Esophagus squamous epithelium (tissue), 5 donors: Measurements from ENCODE around the gene COX19. TPM values are rescaled to one million over a fixed set of nuclear protein-coding genes. Genes with fewer than 3 reads are reported as not detected.

Source experiments
- DNase-seq: peaks from one replicate; lab custom pipeline; 2025; lab: John Stamatoyannopoulos, UW
- H3K27ac ChIP-seq, 4 donors: fragments of 200-600 bp; sonication (generic); one replicate each; pipeline ENCODE4 v1.5.1; 2016 to 2019; ENCODE audit warnings: mild to moderate bottlenecking in 1 of 4
- H3K27me3 ChIP-seq, 4 donors: fragments of 200-600 bp; sonication (generic); 1 replicate in 3 of 4; 2 replicates in 1 of 4; pipeline versions ENCODE4 v1.5.1 to v1.6.0; 2017 to 2021; ENCODE audit warnings: antibody characterized with exemption in 1 of 4
- H3K36me3 ChIP-seq, 3 donors: fragments of 200-600 bp; sonication (generic); one replicate each; pipeline ENCODE4 v1.5.1; 2016 to 2019
- H3K4me1 ChIP-seq, 3 donors: fragments of 200-600 bp; sonication (generic); one replicate each; pipeline ENCODE4 v1.5.1; 2017 to 2019
- H3K4me3 ChIP-seq, 4 donors: fragments of 200-600 bp; sonication (generic); 1 replicate in 3 of 4; 2 replicates in 1 of 4; pipeline ENCODE4 v1.5.1; 2016 to 2019; ENCODE audit warnings: mild to moderate bottlenecking in 2 of 4, moderate library complexity in 1 of 4
- H3K9me3 ChIP-seq, 3 donors: fragments of 200-600 bp; sonication (generic); one replicate each; pipeline ENCODE4 v1.5.1; 2016 to 2019
- CTCF ChIP-seq, 6 experiments: fragments of 450-650 bp in 4 of 6; fragments of 200-600 bp in 2 of 6; sonication (generic) in 2 of 6; IDR thresholded peaks; one replicate each; pipeline ENCODE4 v1.5.1; 2016 to 2019; ENCODE audit warnings: antibody characterized with exemption in 6 of 6, mild to moderate bottlenecking in 4 of 6, moderate library complexity in 4 of 6
- POLR2A ChIP-seq, 4 donors: fragments of 450-650 bp; IDR thresholded peaks; one replicate each; pipeline ENCODE4 v1.6.1; 2017; ENCODE audit warnings: antibody characterized with exemption in 4 of 4, mild to moderate bottlenecking in 4 of 4, moderate library complexity in 3 of 4
- WGBS, 2 donors: methylation state at CpG; one replicate each; pipeline ENCODE4 v1.1.5; 2018; 5-methylcytosine and 5-hydroxymethylcytosine counted together
- intact Hi-C: fragments of 100-400 bp; cut with DNase I; formaldehyde crosslinking; loops from one replicate; pipeline ENCODE4 v1.15.0; 2022
- total RNA-seq, 4 donors: library from RNA; depleted of rRNA; stranded (reverse); fragments of >200 nt; gene quantifications; one replicate each; pipeline ENCODE4 v1.1.0, GENCODE V29; 2016
- donor health status: DM: yes; HTN: yes; CAD: no.

Gene COX19
- total RNA-seq, 4 donors from 2014 or later = 4.0 to 13.0 (median 6.9) TPM

- DNase-seq = no peak
- no peaks in the 10 kb centered on the region for H3K27me3 ChIP-seq
- intact Hi-C loops = no loop called here
- peaks cover 24 to 41% (median 28%) of the 10 kb centered on the region in 3 donors for H3K4me1 ChIP-seq
- TF ChIP-seq POLR2A (IDR thresholded peaks at IDR 0.05) = no peak
- no peak for TF ChIP-seq CTCF (IDR thresholded peaks at IDR 0.05)
- no peaks in the 10 kb centered on the region for H3K9me3 ChIP-seq
- H3K36me3 ChIP-seq = peaks cover 0 to 13% (median under 1%) of the 10 kb centered on the region in 3 donors
- H3K4me3 ChIP-seq = no peak overlapping the region
- WGBS, 2 donors = 74 to 78% methylated on average over 4 to 13 of the region's 19 CpGs
- H3K27ac ChIP-seq = no peak overlapping the region
These were observed 2.1 kb upstream of the COX19 start for GRCh38 chr7:977326-978048.

GRCh38 chr7:976901-977325, 1.6 kb upstream of the COX19 start:
- H3K27ac ChIP-seq = no peak overlapping the region
- no peaks in the 10 kb centered on the region for H3K27me3 ChIP-seq
- WGBS, 2 donors = 57 to 81% methylated on average over 9 to 19 of the region's 19 CpGs
- intact Hi-C loops = no loop called here
- H3K4me1 ChIP-seq = peaks cover 19 to 41% (median 22%) of the 10 kb centered on the region in 3 donors
- TF ChIP-seq POLR2A (IDR thresholded peaks at IDR 0.05) = no peak
- TF ChIP-seq CTCF (IDR thresholded peaks at IDR 0.05) = no peak
- peaks cover 4 to 18% (median 6%) of the 10 kb centered on the region in 3 donors for H3K36me3 ChIP-seq
- no peak overlapping the region for H3K4me3 ChIP-seq
- no peaks in the 10 kb centered on the region for H3K9me3 ChIP-seq
- DNase-seq = no peak

DNA sequence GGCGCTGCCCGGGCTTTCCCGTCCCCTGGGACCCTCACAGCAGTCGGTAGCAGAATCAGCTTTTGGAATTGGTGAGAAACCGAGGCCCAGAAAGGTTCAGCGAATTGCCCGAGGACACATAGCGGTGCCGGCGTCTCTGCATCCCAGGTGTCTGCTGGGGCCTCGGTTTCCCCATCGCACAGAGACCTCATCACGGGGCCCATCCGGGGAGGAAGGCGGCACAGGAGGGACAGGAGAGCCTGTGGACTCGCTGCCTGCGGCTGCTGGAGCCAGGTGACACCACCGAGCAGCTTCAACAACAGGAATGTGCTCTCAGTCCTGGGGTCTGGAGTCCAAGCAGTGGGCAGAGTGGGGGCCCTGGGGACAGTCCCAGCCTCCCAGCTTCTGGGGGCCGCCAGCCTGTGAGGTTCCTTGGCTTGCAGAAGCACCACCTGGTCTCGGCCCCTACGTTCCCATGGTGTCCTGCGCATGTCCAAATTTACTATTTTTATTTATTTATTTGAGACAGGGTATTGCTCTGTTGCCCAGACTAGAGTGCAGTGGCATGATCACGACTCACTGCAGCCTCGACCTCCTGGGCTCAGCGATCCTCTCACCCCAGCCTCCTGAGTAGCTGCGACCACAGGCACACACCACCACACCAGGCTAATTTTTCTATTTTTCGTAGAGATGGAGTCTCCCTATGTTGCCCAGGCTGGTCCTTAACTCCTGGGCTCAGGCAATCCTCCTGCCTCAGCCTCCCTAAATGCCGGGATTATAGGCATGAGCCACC, 539 bp upstream of the COX19 start:
- H3K27me3 ChIP-seq = no peaks in the 10 kb centered on the region
- WGBS, 2 donors = 59 to 70% methylated on average over 13 to 17 of the region's 28 CpGs
- H3K9me3 ChIP-seq = no peaks in the 10 kb centered on the region
- H3K36me3 ChIP-seq = peaks cover 5 to 29% (median 10%) of the 10 kb centered on the region in 3 donors
- DNase-seq = no peak
- no peak for TF ChIP-seq CTCF (IDR thresholded peaks at IDR 0.05)
- TF ChIP-seq POLR2A (IDR thresholded peaks at IDR 0.05) = no peak
- H3K4me1 ChIP-seq = peaks cover 18 to 41% (median 21%) of the 10 kb centered on the region in 3 donors
- intact Hi-C loops = no loop called here
- peak overlapping the region; percentile 95 to 100 (median 98) for H3K27ac ChIP-seq
- peak overlapping the region; percentile 87 to 100 (median 94) for H3K4me3 ChIP-seq

DNA sequence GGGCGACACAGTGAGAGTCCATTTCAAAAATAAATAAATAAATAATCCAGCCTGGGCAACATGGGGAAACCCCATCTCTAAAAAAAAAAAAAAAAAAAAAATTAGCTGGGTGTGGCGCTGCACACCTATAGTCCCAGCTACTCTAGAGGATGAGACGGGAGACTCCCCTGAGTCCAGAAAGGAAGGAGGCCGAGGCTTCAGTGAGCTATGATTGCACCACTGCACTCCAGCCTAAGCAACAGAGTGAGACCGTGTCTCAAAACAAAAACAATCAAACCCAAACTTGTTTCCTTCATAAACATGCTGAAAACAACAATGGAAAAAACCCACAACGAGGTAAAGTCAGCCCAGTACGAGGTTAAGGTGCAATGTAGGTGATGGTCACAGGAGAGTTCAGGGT, 1.2 kb downstream of the COX19 start:
- no peak for DNase-seq
- intact Hi-C loops = no loop called here
- Histone ChIP-seq H3K27ac (peak overlapping the region in 2 of 4 donors; percentile 95 to 97), H3K27me3 (no peaks in the 10 kb centered on the region), H3K4me3 (peak overlapping the region; percentile 87 to 100 (median 94)), H3K36me3 (peaks cover 9 to 46% (median 23%) of the 10 kb centered on the region in 3 donors), H3K9me3 (no peaks in the 10 kb centered on the region), H3K4me1 (peaks cover 18 to 41% (median 21%) of the 10 kb centered on the region in 3 donors)
- TF ChIP-seq POLR2A (IDR thresholded peaks at IDR 0.05) (no peak), CTCF (IDR thresholded peaks at IDR 0.05) (no peak)
- WGBS, 2 donors = 14 to 20% methylated on average over 7 of the region's 7 CpGs

- peaks cover 18 to 41% (median 21%) of the 10 kb centered on the region in 3 donors for H3K4me1 ChIP-seq
- intact Hi-C loops = no loop called here
- TF ChIP-seq CTCF (IDR thresholded peaks at IDR 0.05) = no peak
- TF ChIP-seq POLR2A (IDR thresholded peaks at IDR 0.05) = no peak
- no peaks in the 10 kb centered on the region for H3K9me3 ChIP-seq
- H3K27ac ChIP-seq = no peak overlapping the region
- no peak for DNase-seq
- peak overlapping the region in 1 of 4 donors; percentile 94 for H3K4me3 ChIP-seq
- no peaks in the 10 kb centered on the region for H3K27me3 ChIP-seq
- peaks cover 15 to 54% (median 23%) of the 10 kb centered on the region in 3 donors for H3K36me3 ChIP-seq
- 83 to 84% methylated on average over 7 to 9 of the region's 9 CpGs for WGBS, 2 donors
These were observed 2.0 kb downstream of the COX19 start for GRCh38 chr7:973312-973711.
